G401.6 (cell line): ENCODE results near the gene CLOCK.
"Not testable (repeated sequence)": the region's sequence is repeated elsewhere in the genome, so short reads cannot be mapped to it uniquely, and the experiment has no call there.

Experiments
- FAIRE-seq: peaks from 2 replicates; lab custom pipeline; 2012; peaks lifted over from hg19 to GRCh38; lab: Jason Lieb, UNC

The CLOCK gene

GRCh38 chr4:55546756-55547465 lies at the start of gene CLOCK:
CLOCK (minus strand) TSS chr4:55546909; CDS start chr4:55482785, 64,124 bp downstream.
- FAIRE-seq: no peak

GRCh38 chr4:55592014-55592413 lies 45.3 kb upstream of the CLOCK start, which contains the start of gene PDCL2:
PDCL2 (minus strand) TSS chr4:55592245; CDS start chr4:55592109, 136 bp downstream.
- FAIRE-seq: no peak

GRCh38 chr4:55588160-55588559 lies 41.5 kb upstream of the CLOCK start:
- FAIRE-seq: no peak

GRCh38 chr4:55582773-55583172 lies 36.1 kb upstream of the CLOCK start:
- FAIRE-seq: not testable (repeated sequence)

GRCh38 chr4:55578341-55579010 lies 31.8 kb upstream of the CLOCK start:
- no peak for FAIRE-seq

GRCh38 chr4:55575513-55575912 lies 28.8 kb upstream of the CLOCK start:
- FAIRE-seq: no peak

GRCh38 chr4:55574252-55574651 lies 27.5 kb upstream of the CLOCK start:
- FAIRE-seq: no peak

- no peak for FAIRE-seq
Observed at GRCh38 chr4:55571806-55572205, 25.1 kb upstream of the CLOCK start.

GRCh38 chr4:55568905-55569504 lies 22.3 kb upstream of the CLOCK start:
- no peak for FAIRE-seq

- no peak for FAIRE-seq
Observed at GRCh38 chr4:55561889-55562288, 15.2 kb upstream of the CLOCK start.

- no peak for FAIRE-seq
Observed at GRCh38 chr4:55560096-55560495, 13.4 kb upstream of the CLOCK start.

- peak; percentile 94 for FAIRE-seq
Observed at GRCh38 chr4:55554453-55555030, 7.8 kb upstream of the CLOCK start.

GRCh38 chr4:55553441-55554201 lies 6.9 kb upstream of the CLOCK start:
- no peak for FAIRE-seq

- not testable (repeated sequence) for FAIRE-seq
Observed at GRCh38 chr4:55551964-55552363, 5.3 kb upstream of the CLOCK start.

- FAIRE-seq: no peak
Observed at GRCh38 chr4:55549888-55550287, 3.2 kb upstream of the CLOCK start.

- no peak for FAIRE-seq
Observed at GRCh38 chr4:55547918-55548317, 1.2 kb upstream of the CLOCK start.

GRCh38 chr4:55547466-55547770 lies 709 bp upstream of the CLOCK start:
- no peak for FAIRE-seq

GRCh38 chr4:55546506-55546755 lies 278 bp downstream of the CLOCK start:
- no peak for FAIRE-seq

GRCh38 chr4:55545641-55546505 lies 836 bp downstream of the CLOCK start:
- FAIRE-seq: no peak

GRCh38 chr4:55545151-55545550 lies 1.6 kb downstream of the CLOCK start:
- FAIRE-seq: peak; percentile 63

- FAIRE-seq: no peak
Observed at GRCh38 chr4:55543858-55544257, 2.9 kb downstream of the CLOCK start.

- no peak for FAIRE-seq
Observed at GRCh38 chr4:55540271-55540670, 6.4 kb downstream of the CLOCK start.
